Germinal center (tissue), 1 donor: ENCODE data around the gene STEAP3.

Experiments
- DNase-seq: peaks from one replicate; pipeline ENCODE4 v3.0.0; 2012; ENCODE audit warnings: mixed read lengths, low spot score

The STEAP3 gene

GRCh38 chr2:119248311-119248710 is 24.7 kb downstream of the STEAP3 start:
- no peak for DNase-seq

DNA sequence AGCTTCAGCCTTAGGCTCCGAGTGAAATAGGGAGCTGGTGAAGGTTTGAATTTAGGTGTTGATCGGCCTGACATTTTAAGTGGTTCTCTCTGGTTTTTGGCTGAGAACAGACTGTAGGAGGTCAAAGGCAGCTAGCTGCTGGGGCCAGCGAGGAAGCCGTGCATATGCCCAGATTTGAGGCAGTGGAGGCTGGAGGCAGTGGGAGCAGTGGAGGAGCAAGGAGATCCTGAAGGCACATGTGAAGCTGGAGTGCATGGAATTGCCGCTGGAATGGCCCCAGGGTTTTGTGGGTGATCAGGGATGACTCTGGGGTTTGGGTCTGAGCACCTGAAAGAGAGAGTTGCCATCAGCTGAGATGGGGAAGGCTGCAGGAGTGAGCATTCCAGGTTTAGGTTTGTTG is 25.1 kb downstream of the STEAP3 start:
- no peak for DNase-seq

GRCh38 chr2:119249311-119249710 is 25.7 kb downstream of the STEAP3 start:
- no peak for DNase-seq

DNA sequence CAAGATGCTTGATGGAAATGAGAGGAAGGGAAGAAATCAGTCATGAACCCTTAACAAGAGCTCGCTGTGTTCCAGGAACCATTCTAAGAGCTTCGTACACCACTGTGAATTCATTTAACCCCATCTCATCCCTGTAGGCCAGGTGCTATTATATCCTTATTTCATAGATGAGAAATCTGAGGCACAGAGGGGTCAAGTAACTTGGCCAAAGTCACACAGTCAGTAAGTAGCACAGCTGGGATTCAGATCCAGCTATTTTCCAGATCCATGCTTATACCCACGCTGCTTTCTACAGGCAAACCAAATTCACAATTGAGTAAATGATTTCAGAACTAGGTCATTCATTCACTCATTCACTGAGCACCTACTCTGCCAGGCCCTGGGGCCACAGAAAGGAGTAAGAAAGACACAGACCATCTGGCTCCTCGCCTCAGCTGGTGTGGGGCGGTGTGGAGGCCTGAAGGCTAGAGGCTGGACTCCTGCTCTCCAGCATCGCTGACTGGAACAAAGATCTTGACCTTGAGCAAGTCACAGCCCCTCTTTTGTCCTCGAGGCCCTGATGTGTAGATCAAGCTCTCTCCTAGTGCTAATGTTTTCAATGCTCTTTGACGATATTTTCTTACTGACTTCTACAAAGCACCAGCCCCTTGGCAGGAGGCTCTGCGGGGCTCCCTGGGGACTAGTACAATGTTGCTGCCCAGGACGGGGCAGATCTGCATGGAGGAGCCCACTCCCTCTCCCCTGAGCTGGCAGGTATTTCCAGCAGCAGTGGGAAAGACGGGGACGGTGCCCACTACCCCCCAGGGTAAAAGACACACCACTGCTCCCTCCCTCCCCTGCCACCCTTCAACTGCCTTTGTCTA is 26.5 kb downstream of the STEAP3 start:
- DNase-seq: no peak

DNA sequence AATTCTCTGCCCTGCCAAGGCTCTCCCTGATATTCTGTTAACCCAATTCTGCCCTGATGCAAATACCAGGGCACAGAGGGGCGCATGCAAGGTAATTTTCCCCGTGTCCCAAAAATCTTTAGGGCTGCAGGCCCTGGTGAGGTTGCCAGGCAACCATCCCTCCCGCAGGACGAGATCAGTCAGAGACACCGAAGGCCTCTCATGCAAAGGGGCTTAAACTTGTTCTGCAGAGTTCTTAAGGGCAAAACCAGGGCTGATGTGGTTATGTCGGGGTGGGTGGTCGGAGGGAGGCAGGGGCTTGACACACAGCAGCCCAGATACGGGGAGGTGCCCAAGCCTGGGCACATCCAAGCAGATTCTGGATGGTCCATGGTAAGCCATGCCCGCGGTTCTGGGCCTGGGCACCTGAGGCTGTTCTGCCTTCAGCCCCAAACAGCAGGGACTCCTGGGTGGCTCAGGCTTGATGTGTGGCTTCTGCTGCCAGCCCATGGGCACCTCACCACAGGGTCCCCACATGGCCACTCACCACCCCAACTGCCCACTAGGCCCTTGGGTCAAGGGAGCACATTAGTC is 27.2 kb downstream of the STEAP3 start:
- DNase-seq: no peak

DNA sequence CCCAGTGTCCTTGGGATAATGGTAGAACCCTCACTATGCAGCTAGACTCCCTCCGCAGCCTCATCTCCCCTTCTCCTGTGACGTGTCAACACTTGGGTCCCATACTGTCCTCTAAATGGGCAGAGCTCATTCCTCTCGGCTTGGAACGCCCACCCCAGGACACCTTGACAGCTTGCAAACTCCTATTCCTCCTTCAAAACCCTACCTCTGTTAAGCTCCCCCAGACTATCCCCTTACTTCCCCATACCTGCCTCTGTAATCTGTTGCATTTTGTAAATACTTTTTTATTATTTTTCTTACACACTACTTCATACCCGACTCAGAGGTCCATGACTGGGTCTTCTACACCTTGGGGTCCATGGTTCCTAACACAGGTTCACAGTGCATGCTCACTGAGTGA is 28.0 kb downstream of the STEAP3 start:
- no peak for DNase-seq

- no peak for DNase-seq
These were observed 28.8 kb downstream of the STEAP3 start for GRCh38 chr2:119252186-119253113.

- DNase-seq: no peak
These were observed 29.6 kb downstream of the STEAP3 start for GRCh38 chr2:119253114-119253702.

- no peak for DNase-seq
These were observed 30.3 kb downstream of the STEAP3 start for GRCh38 chr2:119253760-119254600.

GRCh38 chr2:119254601-119255080 is 31.0 kb downstream of the STEAP3 start:
- no peak for DNase-seq

GRCh38 chr2:119255760-119256581 is 32.3 kb downstream of the STEAP3 start:
- no peak for DNase-seq

DNA sequence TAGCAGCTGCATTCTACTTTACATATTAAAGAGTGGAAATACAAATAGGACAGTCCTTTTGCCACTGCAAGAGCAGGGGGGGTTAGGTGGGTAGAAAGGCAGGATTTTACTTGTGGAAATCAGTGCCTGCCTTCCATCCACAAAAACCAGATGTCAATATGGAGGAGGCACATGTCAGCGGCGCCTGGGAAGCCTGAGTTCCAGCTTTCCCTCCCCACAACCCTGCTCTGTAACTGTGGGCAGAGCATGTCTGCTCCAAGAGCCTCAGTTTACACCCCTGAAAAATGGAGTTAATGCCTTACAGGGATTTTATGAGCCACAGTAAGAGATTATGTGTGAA is 32.9 kb downstream of the STEAP3 start:
- no peak for DNase-seq

- no peak for DNase-seq
These were observed 33.6 kb downstream of the STEAP3 start for GRCh38 chr2:119257198-119257597.

DNA sequence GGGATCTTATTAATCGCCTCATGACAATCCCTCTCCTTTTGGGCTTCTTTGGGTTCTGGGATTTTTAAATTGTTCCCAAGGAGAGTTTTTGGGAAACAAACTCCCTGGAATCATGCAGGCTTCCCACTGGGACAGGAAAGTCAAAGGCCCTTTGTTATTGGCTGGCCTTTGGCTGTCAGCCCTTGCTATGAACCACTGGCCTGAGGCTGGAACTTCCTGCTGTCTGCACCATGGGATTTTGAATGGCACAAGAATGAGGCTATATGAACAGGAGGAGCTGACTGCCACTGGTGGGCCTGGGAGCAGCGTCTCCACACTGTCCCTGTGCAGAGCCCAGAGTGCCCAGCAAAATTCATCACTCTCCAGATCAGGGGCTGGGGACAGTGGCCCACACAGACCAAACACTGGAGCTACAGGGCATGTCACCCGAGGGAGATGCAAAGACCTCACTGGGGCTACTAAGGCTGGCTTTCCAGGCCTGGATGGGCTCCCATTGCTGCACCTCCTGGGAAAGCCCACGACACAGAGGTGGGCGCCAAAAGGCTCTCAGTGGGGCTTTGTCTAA is 35.7 kb downstream of the STEAP3 start:
- DNase-seq: no peak

DNA sequence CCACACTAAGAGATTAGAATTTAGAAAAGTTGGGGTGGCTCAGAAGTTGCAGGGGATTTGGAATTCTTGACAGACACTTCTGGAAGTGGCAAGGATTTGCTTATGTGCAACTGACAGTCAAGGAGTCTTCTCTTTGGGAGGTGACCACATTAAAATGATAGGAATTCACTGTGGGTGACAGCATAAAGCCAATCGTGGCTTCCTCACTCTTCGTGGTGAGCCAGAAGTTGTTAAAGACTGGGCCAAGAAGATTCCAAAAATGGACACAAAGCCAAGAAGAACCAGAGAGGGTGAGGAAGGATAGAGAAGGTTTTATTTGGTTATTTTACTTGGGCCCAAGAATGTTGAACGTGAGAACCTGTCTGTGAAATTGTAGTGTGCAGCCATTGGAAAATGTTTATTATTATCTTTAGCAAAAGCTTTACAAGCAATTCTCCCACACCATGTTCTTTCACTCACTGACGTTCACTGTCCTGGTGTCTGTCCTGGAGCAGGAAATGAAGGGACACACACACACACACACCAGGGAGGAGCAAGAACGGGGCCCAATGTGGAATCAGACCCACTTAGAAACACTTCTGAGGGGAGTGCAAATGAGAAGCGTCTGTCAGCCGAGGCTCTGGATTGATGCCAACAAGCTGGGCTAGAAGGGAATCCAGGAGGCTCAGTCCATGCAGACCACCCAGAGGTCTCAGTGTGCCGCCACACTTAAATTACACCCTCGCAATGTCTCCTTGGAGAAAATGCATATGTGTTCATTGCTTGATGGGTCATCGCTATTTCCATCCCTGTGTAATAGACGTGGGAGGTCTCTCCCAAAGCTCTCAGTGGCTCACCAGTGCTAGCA is 37.2 kb downstream of the STEAP3 start:
- DNase-seq: no peak

DNA sequence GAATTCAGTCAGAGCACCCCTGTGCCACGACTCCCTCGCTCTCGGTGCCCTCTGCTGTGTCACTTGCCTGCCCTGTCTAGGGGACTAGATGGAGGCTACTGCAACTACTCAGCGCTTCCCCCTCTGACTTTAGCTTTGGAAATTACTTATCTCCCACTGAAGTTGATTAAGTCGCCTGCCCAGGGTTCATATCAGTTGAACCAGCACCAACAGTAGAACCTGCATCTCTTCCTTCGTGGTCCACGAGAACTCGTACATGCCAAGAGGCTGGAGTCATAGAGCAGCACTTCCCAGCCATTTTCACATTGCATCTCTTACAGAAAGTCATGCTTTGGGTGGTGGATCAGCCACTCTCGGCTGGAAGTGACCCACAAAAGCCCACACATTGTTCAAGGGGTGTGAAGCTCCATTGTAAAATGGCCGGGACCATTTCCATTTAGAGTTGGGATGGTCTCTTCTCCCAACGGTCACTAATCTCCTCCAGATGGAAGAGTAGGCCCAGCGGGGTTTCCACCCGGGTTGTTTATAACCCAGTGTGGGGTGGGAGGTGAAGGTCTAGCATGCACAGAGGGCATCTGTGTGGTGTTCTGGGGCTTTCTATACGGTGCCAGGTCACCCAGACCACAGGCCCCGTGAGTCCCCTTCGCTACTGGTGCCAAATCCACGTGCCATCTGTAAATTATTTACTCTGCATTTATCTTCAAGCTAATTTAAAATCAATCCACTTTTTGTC is 38.0 kb downstream of the STEAP3 start:
- no peak for DNase-seq

- no peak for DNase-seq
These were observed 39.4 kb downstream of the STEAP3 start for GRCh38 chr2:119263025-119263424.

- no peak for DNase-seq
These were observed 40.0 kb downstream of the STEAP3 start for GRCh38 chr2:119263656-119264055.
